IPS-NIHi7 (cell line): ENCODE results near the gene KCTD15.
"Not testable (repeated sequence)": the region's sequence is repeated elsewhere in the genome, so short reads cannot be mapped to it uniquely, and the experiment has no call there.

Experiments used
- DNase-seq: peaks from one replicate; pipeline ENCODE4 v3.0.0; 2012; ENCODE audit warnings: mixed read lengths; ENCODE audit errors: extremely low spot score

KCTD15 gene

GRCh38 chr19:33813391-33814101 lies 16.9 kb downstream of the KCTD15 start:
- DNase-seq: no peak

- no peak for DNase-seq
Observed at GRCh38 chr19:33814181-33815165, 17.8 kb downstream of the KCTD15 start.

GRCh38 chr19:33815380-33816340 lies 19.0 kb downstream of the KCTD15 start:
- DNase-seq: no peak

- DNase-seq: no peak
Observed at GRCh38 chr19:33818411-33818810, 21.7 kb downstream of the KCTD15 start.

GRCh38 chr19:33819078-33819477 lies 22.4 kb downstream of the KCTD15 start:
- not testable (repeated sequence) for DNase-seq

GRCh38 chr19:33819506-33819879 lies 22.8 kb downstream of the KCTD15 start:
- DNase-seq: no peak

- peak; percentile 84 for DNase-seq
Observed at GRCh38 chr19:33819880-33820781, 23.5 kb downstream of the KCTD15 start.

- DNase-seq: no peak
Observed at GRCh38 chr19:33821871-33822270, 25.2 kb downstream of the KCTD15 start.

- DNase-seq: no peak
Observed at GRCh38 chr19:33823341-33823740, 26.7 kb downstream of the KCTD15 start.

- no peak for DNase-seq
Observed at GRCh38 chr19:33825556-33825955, 28.9 kb downstream of the KCTD15 start.

- DNase-seq: no peak
Observed at GRCh38 chr19:33826521-33826920, 29.9 kb downstream of the KCTD15 start.

- no peak for DNase-seq
Observed at GRCh38 chr19:33828266-33829075, 31.8 kb downstream of the KCTD15 start.

GRCh38 chr19:33830264-33830663 lies 33.6 kb downstream of the KCTD15 start:
- DNase-seq: no peak

GRCh38 chr19:33831825-33832224 lies 35.2 kb downstream of the KCTD15 start:
- no peak for DNase-seq

- DNase-seq: no peak
Observed at GRCh38 chr19:33832633-33833032, 36.0 kb downstream of the KCTD15 start.

GRCh38 chr19:33840382-33840781 lies 43.7 kb downstream of the KCTD15 start:
- DNase-seq: no peak

- no peak for DNase-seq
Observed at GRCh38 chr19:33840783-33841182, 44.1 kb downstream of the KCTD15 start.

- no peak for DNase-seq
Observed at GRCh38 chr19:33841685-33842084, 45.0 kb downstream of the KCTD15 start.

- no peak for DNase-seq
Observed at GRCh38 chr19:33844478-33844877, 47.8 kb downstream of the KCTD15 start.

GRCh38 chr19:33845498-33845897 lies 48.8 kb downstream of the KCTD15 start:
- no peak for DNase-seq
